Fibroblast of lung (primary cell): ENCODE data around the gene FAM228A.

Source experiments
- CTCF ChIP-seq, 2 donors: IDR thresholded peaks in 1 of 2; conservative IDR thresholded peaks in 1 of 2; 1 replicate in 1 of 2; 2 replicates in 1 of 2; pipeline ENCODE4 v1.5.1; 2011 to 2012; ENCODE audit warnings: low read length in 2 of 2, control low read depth in 1 of 2, inconsistent platforms in 1 of 2, low read depth in 1 of 2, mild to moderate bottlenecking in 1 of 2
- EZH2 ChIP-seq: IDR thresholded peaks from 2 replicates; pipeline ENCODE4 v1.5.1; 2012; ENCODE audit warnings: low read length, control low read depth, mild to moderate bottlenecking; ENCODE audit errors: missing control alignments

DNA sequence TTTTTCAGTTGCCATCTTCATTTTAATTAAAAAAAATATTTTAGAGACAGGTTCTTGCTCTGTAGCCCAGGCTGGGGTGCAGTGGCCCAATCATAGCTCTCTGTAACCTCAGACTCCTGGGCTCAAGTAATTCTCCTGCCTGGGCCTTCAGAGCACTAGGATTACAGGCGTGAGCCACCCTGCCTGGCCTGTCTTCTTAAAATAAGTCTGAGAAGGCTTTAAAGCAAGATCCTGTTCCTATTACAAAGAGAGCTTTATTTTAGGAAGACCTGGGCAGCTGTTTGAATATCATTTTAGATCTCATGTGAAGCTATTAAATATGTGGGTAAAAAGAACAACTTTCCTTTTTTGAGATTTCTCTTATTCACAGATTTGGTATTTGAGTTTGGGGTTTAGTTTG, 1.5 kb downstream of the FAM228A start:
- TF ChIP-seq CTCF (conservative IDR thresholded peaks at IDR 0.05 in 1 of 2, IDR thresholded peaks at IDR 0.05 in 1 of 2; ENCODE audit: low read depth in 1 of 2, low read length in 2 of 2) (no peak), EZH2 (no peak)
